Renal cortex interstitium (tissue), 11 donors: ENCODE measurements around the gene ASTN1. TPM values are rescaled to one million over a fixed set of nuclear protein-coding genes. Genes with fewer than 3 reads are reported as not detected.
A peak's percentile ranks its signal among the peaks of the same experiment; 100 is the strongest.

ENCODE experiments used
- DNase-seq, 11 donors: peaks; one replicate each; pipeline ENCODE4 v3.0.0-alpha.2; 2013; ENCODE audit warnings: low read depth in 9 of 11, low spot score in 4 of 11; ENCODE audit errors: extremely low read depth in 1 of 11
- polyA plus RNA-seq, 3 donors: library from polyadenylated mRNA; unstranded; fragments of 120-200 nt; gene quantifications; one replicate each; pipeline ENCODE4 v1.2.1, GENCODE V29; 2013; ENCODE audit not compliant: insufficient read length in 3 of 3

The ASTN1 gene
- polyA plus RNA-seq, 3 donors, result 1.5 to 2.1 (median 1.5) TPM

GRCh38 chr1:177012342-177012925, 152.1 kb downstream of the ASTN1 start:
- DNase-seq, result no peak

GRCh38 chr1:177011508-177011907, 153.0 kb downstream of the ASTN1 start:
- DNase-seq, result no peak

GRCh38 chr1:177010211-177010825, 154.2 kb downstream of the ASTN1 start:
- peak in 1 of 11 donors; percentile 17 for DNase-seq

- DNase-seq, result no peak
Measured at GRCh38 chr1:177008653-177009052, 155.9 kb downstream of the ASTN1 start.

GRCh38 chr1:177007437-177008161, 156.9 kb downstream of the ASTN1 start:
- peak in 1 of 11 donors; percentile 11 for DNase-seq

GRCh38 chr1:177002891-177003290, 161.6 kb downstream of the ASTN1 start:
- no peak for DNase-seq

- DNase-seq, result no peak
Measured at GRCh38 chr1:177001556-177001955, 163.0 kb downstream of the ASTN1 start.

GRCh38 chr1:176998183-176998795, 166.2 kb downstream of the ASTN1 start:
- no peak for DNase-seq

- peak in 9 of 11 donors; percentile 14 to 71 (median 50) for DNase-seq
Measured at GRCh38 chr1:176996456-176997090, 167.9 kb downstream of the ASTN1 start.

GRCh38 chr1:176994931-176995596, 169.4 kb downstream of the ASTN1 start:
- DNase-seq, result no peak

GRCh38 chr1:176993587-176993986, 170.9 kb downstream of the ASTN1 start:
- no peak for DNase-seq

- DNase-seq, result no peak
Measured at GRCh38 chr1:176989754-176990153, 174.8 kb downstream of the ASTN1 start.

GRCh38 chr1:176989023-176989422, 175.5 kb downstream of the ASTN1 start:
- no peak for DNase-seq

- no peak for DNase-seq
Measured at GRCh38 chr1:176987016-176987415, 177.5 kb downstream of the ASTN1 start.

- no peak for DNase-seq
Measured at GRCh38 chr1:176983731-176984130, 180.8 kb downstream of the ASTN1 start.

- DNase-seq, result no peak
Measured at GRCh38 chr1:176976771-176977170, 187.7 kb downstream of the ASTN1 start.

- no peak for DNase-seq
Measured at GRCh38 chr1:176976225-176976624, 188.3 kb downstream of the ASTN1 start.

- no peak for DNase-seq
Measured at GRCh38 chr1:176964687-176965086, 199.8 kb downstream of the ASTN1 start.

- no peak for DNase-seq
Measured at GRCh38 chr1:176963181-176963580, 201.3 kb downstream of the ASTN1 start.
